MM.1S (cell line): ENCODE data around the gene FXYD2.

ENCODE experiments used
- DNase-seq: peaks from one replicate; pipeline ENCODE4 v3.0.0-alpha.2; 2015
- H2AFZ ChIP-seq: fragments of 300-600 bp; sonication (generic); 2 replicates; pipeline ENCODE4 v1.6.0; 2016; ENCODE audit warnings: antibody characterized with exemption, low read length
- H3F3A ChIP-seq: fragments of 300-600 bp; sonication (generic); 2 replicates; pipeline ENCODE4 v1.6.1; 2016; ENCODE audit warnings: mild to moderate bottlenecking, antibody characterized with exemption, low read length, moderate library complexity, mixed read lengths; ENCODE audit not compliant: insufficient read depth
- H3K27ac ChIP-seq: fragments of 300-600 bp; sonication (generic); 2 replicates; pipeline ENCODE4 v1.5.1; 2016; ENCODE audit warnings: mild to moderate bottlenecking, low read length
- H3K27me3 ChIP-seq: fragments of 300-600 bp; sonication (generic); replicated peaks from 2 replicates; pipeline ENCODE4 v1.6.0; 2016; ENCODE audit warnings: low read length; ENCODE audit not compliant: insufficient read depth
- H3K36me3 ChIP-seq: fragments of 300-600 bp; sonication (generic); replicated peaks from 2 replicates; pipeline ENCODE4 v1.6.1; 2016; ENCODE audit warnings: mild to moderate bottlenecking, low read length, mixed read lengths; ENCODE audit not compliant: insufficient read depth
- H3K4me1 ChIP-seq: fragments of 300-600 bp; sonication (generic); 2 replicates; pipeline ENCODE4 v1.6.1; 2016; ENCODE audit warnings: low read length, mixed read lengths
- H3K4me2 ChIP-seq: fragments of 300-600 bp; sonication (generic); 2 replicates; pipeline ENCODE4 v1.6.0; 2016; ENCODE audit warnings: low read depth, low read length
- H3K4me3 ChIP-seq: fragments of 300-600 bp; sonication (generic); 2 replicates; pipeline ENCODE4 v1.5.1; 2016; ENCODE audit warnings: low read length, mixed read lengths
- H3K79me2 ChIP-seq: fragments of 300-600 bp; sonication (generic); 2 replicates; pipeline ENCODE4 v1.6.1; 2016; ENCODE audit warnings: mixed run types, low read length, mixed read lengths
- H3K9ac ChIP-seq: fragments of 300-600 bp; sonication (generic); 2 replicates; pipeline ENCODE4 v1.6.1; 2016; ENCODE audit warnings: low read length, mixed read lengths
- H3K9me2 ChIP-seq: fragments of 300-600 bp; sonication (generic); replicated peaks from 2 replicates; pipeline ENCODE4 v1.6.1; 2016; ENCODE audit warnings: mild to moderate bottlenecking, low read length, mixed read lengths; ENCODE audit not compliant: insufficient read depth
- H3K9me3 ChIP-seq: fragments of 300-600 bp; sonication (generic); replicated peaks from 2 replicates; pipeline ENCODE4 v1.6.1; 2016; ENCODE audit warnings: mild to moderate bottlenecking, low read length, mixed read lengths; ENCODE audit not compliant: insufficient read depth
- H4K20me1 ChIP-seq: fragments of 300-600 bp; sonication (generic); 2 replicates; pipeline ENCODE4 v1.6.1; 2016; ENCODE audit warnings: mild to moderate bottlenecking, low read length, moderate library complexity, mixed read lengths; ENCODE audit not compliant: insufficient read depth
- EZH2 ChIP-seq: fragments of 300-600 bp; sonication (generic); optimal IDR thresholded peaks from 2 replicates; pipeline ENCODE3; 2017; ENCODE audit warnings: low read depth, mild to moderate bottlenecking, antibody characterized with exemption, low read length, mixed read lengths
- EZH2phosphoT487 ChIP-seq: fragments of 300-600 bp; sonication (generic); IDR thresholded peaks from 2 replicates; pipeline ENCODE4 v1.6.1; 2018; ENCODE audit warnings: antibody characterized with exemption, low read length
- TF ChIP-seq, protein P1 (sequence below): fragments of 300-600 bp; sonication (generic); IDR thresholded peaks from 2 replicates; pipeline ENCODE4 v1.5.1; 2016; ENCODE audit warnings: antibody characterized with exemption, low read length, mixed read lengths

FXYD2 gene

DNA sequence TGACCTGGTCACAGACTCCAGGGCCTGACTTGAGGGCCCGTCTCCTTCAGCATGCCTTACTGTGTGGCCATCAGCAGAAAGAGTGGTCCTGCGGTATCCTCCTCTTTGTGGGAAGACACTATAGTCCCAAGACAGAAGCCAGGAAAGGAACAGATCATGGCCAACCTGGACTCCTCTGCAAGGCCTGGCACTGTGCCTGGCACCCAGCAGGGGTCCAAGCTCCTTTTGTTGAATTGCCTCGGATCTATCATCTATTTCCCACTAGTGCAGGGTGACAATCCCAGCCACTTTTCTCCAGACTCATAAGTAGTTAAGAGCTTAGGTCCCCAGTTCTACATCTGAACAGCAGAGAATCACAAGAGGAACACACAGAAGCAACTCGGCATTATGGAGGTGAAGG is 54.5 kb downstream of the FXYD2 start:
- TF ChIP-seq EZH2phosphoT487 (no peak), EZH2 (no peak)
- TF ChIP-seq, protein P1, sequence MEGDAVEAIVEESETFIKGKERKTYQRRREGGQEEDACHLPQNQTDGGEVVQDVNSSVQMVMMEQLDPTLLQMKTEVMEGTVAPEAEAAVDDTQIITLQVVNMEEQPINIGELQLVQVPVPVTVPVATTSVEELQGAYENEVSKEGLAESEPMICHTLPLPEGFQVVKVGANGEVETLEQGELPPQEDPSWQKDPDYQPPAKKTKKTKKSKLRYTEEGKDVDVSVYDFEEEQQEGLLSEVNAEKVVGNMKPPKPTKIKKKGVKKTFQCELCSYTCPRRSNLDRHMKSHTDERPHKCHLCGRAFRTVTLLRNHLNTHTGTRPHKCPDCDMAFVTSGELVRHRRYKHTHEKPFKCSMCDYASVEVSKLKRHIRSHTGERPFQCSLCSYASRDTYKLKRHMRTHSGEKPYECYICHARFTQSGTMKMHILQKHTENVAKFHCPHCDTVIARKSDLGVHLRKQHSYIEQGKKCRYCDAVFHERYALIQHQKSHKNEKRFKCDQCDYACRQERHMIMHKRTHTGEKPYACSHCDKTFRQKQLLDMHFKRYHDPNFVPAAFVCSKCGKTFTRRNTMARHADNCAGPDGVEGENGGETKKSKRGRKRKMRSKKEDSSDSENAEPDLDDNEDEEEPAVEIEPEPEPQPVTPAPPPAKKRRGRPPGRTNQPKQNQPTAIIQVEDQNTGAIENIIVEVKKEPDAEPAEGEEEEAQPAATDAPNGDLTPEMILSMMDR, result no peak
- Histone ChIP-seq H2AFZ (no peak overlapping the region), H4K20me1 (no peaks in the 10 kb centered on the region), H3K9me3 (no peaks in the 10 kb centered on the region), H3K36me3 (no peaks in the 10 kb centered on the region), H3K4me1 (no peaks in the 10 kb centered on the region), H3K9ac (no peak overlapping the region), H3K27me3 (peaks cover 76% of the 10 kb centered on the region), H3K79me2 (no peaks in the 10 kb centered on the region), H3K9me2 (no peaks in the 10 kb centered on the region), H3K27ac (no peak overlapping the region), H3K4me2 (no peak overlapping the region), H3K4me3 (no peak overlapping the region), H3F3A (no peaks in the 10 kb centered on the region)
- DNase-seq, result no peak
